Mesothelial cell of epicardium (in vitro differentiated cells): Measurements from ENCODE around the gene AREL1. TPM values are rescaled to one million over a fixed set of nuclear protein-coding genes. Genes with fewer than 3 reads are reported as not detected.

ENCODE experiments used
- DNase-seq, 2 experiments: peaks; one replicate each; pipeline ENCODE4 v3.0.0; 2021; ENCODE audit warnings: low spot score in 2 of 2; ENCODE audit not compliant: unreplicated experiment in 2 of 2
- H3K27ac Mint-ChIP-seq: 2 replicates; pipeline ENCODE4 v1.8.0; 2021; ENCODE audit warnings: mixed read lengths
- H3K27me3 Mint-ChIP-seq: 2 replicates; pipeline ENCODE4 v1.8.0; 2021; ENCODE audit warnings: low read depth, mixed read lengths
- H3K36me3 Mint-ChIP-seq: 2 replicates; pipeline ENCODE4 v1.8.0; 2021; ENCODE audit warnings: mixed read lengths
- H3K4me1 Mint-ChIP-seq: 2 replicates; pipeline ENCODE4 v1.8.0; 2021; ENCODE audit warnings: mixed read lengths
- H3K4me3 Mint-ChIP-seq: 2 replicates; pipeline ENCODE4 v1.8.0; 2021; ENCODE audit warnings: mild to moderate bottlenecking, moderate library complexity, mixed read lengths
- H3K9me3 Mint-ChIP-seq: 2 replicates; pipeline ENCODE4 v1.8.0; 2021; ENCODE audit warnings: mixed read lengths
- total RNA-seq: library from RNA; stranded (reverse); gene quantifications from 3 replicates; pipeline ENCODE4 v1.2.1, GENCODE V29; 2021
- TF ChIP-seq, protein P1 (sequence below): fragments of 200-600 bp; sonication (generic); IDR thresholded peaks from one replicate; pipeline ENCODE4 v1.5.0; 2021; ENCODE audit warnings: antibody characterized with exemption; ENCODE audit not compliant: unreplicated experiment

The AREL1 gene
- total RNA-seq, 1 donor from 2014 or later: 55.5 TPM

DNA sequence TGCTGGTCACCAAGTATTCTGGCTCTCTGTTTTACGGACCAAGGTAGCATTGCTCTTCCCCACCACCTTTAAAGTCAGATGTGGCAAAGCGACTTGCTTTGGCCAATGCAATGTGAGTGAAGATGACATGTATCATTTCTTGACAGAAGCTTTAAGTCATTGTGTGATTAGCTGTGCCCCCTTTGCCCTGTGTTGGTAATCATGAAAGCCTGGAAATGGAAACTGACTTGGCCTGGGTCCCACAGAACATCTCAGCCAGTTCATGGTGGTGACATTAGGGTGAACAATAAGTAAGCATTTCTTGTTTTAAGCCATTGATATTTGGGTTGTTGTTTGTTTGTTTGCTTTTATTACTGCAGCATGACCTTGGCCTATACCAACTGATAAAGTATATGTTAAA lies 34.4 kb upstream of the AREL1 start:
- Mint-ChIP-seq H3K9me3 (peaks cover 6% of the 10 kb centered on the region), H3K27me3 (peaks cover 5% of the 10 kb centered on the region), H3K27ac (no peak overlapping the region), H3K4me3 (no peak overlapping the region), H3K4me1 (no peaks in the 10 kb centered on the region), H3K36me3 (peaks cover 2% of the 10 kb centered on the region)
- TF ChIP-seq, protein P1, sequence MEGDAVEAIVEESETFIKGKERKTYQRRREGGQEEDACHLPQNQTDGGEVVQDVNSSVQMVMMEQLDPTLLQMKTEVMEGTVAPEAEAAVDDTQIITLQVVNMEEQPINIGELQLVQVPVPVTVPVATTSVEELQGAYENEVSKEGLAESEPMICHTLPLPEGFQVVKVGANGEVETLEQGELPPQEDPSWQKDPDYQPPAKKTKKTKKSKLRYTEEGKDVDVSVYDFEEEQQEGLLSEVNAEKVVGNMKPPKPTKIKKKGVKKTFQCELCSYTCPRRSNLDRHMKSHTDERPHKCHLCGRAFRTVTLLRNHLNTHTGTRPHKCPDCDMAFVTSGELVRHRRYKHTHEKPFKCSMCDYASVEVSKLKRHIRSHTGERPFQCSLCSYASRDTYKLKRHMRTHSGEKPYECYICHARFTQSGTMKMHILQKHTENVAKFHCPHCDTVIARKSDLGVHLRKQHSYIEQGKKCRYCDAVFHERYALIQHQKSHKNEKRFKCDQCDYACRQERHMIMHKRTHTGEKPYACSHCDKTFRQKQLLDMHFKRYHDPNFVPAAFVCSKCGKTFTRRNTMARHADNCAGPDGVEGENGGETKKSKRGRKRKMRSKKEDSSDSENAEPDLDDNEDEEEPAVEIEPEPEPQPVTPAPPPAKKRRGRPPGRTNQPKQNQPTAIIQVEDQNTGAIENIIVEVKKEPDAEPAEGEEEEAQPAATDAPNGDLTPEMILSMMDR: no peak
- DNase-seq: no peak

DNA sequence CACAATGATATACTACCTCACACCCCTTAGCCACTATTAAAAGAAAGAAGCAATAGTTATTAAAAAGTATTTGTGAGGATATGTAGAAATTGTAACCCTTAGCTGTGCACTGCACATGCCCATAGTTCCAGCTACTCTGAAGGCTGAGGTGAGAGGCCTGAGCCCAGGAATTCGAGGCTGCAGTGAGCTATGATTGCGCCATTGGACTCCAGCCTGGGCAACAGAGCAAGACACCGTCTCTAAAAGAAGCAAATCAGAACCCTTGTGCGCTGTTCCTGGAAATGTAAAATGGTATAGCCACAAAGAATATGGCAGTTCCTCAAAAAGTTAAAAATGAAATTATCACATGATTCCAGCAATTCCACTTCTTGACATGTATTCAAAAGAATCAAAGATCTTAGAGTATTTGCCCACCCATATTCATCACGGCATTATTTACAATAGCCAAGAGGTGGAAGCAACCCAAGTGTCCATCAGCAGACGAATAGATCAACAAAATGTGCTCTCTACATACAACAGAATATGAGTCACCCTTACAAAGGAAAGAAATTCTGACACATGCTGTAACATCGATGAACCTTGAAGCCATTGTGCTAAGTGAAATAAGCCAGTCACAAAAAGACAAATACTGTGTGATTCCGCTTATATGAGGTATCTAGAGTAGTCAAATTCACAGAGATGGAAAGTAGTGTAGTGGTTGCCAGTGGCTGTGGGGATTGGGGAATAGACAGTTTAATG lies 26.6 kb upstream of the AREL1 start:
- H3K4me1 Mint-ChIP-seq: no peaks in the 10 kb centered on the region
- H3K9me3 Mint-ChIP-seq: no peaks in the 10 kb centered on the region
- no peak for DNase-seq
- TF ChIP-seq, protein P1: no peak
- no peak overlapping the region for H3K27ac Mint-ChIP-seq
- H3K36me3 Mint-ChIP-seq: peaks cover 18% of the 10 kb centered on the region
- H3K4me3 Mint-ChIP-seq: no peak overlapping the region
- H3K27me3 Mint-ChIP-seq: no peaks in the 10 kb centered on the region

DNA sequence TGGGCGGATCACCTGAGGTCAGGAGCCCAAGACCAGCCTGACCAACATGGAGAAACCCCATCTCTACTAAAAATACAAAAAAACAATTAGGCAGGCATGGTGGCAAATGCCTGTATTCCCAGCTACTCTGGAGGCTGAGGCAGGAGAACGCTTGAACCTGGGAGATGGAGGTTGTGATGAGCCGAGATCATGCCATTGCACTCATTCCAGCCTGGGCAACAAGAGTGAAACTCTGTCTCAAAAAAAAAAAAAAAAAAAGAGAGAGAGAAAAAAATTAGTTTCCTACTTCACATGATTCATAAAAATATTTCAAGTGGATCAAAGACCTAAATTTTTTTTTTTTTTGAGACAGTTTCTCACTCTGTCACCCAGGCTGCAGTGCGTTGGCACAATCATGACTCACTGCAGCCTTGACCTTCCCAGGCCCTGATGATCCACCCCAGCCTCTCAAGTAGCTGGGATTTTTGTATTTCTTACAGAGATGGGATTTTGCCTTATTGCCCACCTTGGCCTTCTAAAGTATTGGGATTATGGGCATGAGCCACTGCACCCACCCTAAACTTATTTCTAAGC lies 25.0 kb upstream of the AREL1 start:
- no peaks in the 10 kb centered on the region for H3K9me3 Mint-ChIP-seq
- TF ChIP-seq, protein P1: no peak
- H3K4me3 Mint-ChIP-seq: no peak overlapping the region
- no peaks in the 10 kb centered on the region for H3K4me1 Mint-ChIP-seq
- no peaks in the 10 kb centered on the region for H3K27me3 Mint-ChIP-seq
- DNase-seq: no peak
- no peak overlapping the region for H3K27ac Mint-ChIP-seq
- peaks cover 18% of the 10 kb centered on the region for H3K36me3 Mint-ChIP-seq

DNA sequence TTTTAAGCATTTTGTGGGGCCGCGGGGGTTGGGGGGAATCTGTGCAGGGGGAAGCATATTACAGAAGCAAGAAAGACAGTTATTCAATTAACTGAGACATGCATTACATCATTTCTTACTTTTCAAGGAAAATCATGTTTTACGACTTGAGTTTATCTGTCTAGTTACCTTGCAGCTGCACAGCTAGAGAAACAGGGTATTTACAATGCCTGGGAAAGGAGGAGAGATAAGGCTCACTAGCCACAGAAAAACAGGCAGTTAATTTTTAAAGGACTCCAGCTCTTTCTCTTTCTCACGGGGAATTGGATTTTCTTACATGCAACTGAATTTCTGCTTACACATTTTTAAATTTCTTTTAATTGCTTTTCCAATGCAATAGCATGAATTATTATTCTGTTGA lies 22.2 kb upstream of the AREL1 start:
- Mint-ChIP-seq H3K4me1 (no peaks in the 10 kb centered on the region), H3K4me3 (no peak overlapping the region), H3K27me3 (no peaks in the 10 kb centered on the region), H3K27ac (no peak overlapping the region), H3K9me3 (no peaks in the 10 kb centered on the region), H3K36me3 (peaks cover 18% of the 10 kb centered on the region)
- TF ChIP-seq, protein P1: no peak
- no peak for DNase-seq

DNA sequence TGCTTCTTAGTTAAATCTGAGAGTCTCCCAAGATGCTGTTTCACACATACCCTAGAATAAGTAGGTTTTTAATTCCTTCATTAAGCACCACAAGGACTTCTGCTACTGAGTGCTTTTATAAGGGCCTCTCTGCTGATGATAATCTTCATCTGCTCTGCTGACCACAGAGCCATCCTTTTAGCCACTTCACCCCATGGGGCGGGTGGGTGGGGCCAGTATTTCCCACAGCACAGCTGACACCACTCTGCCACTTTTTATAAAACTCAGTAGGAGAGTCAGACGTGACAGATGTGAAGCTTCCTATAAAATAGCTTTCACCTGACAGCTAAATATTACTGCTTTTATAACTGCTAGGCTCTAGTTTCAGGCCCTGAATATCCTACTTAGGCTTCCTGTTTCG lies 20.3 kb upstream of the AREL1 start:
- Mint-ChIP-seq H3K9me3 (peaks cover 3% of the 10 kb centered on the region), H3K27ac (no peak overlapping the region), H3K4me3 (no peak overlapping the region), H3K36me3 (peaks cover 12% of the 10 kb centered on the region), H3K4me1 (no peaks in the 10 kb centered on the region), H3K27me3 (no peaks in the 10 kb centered on the region)
- TF ChIP-seq, protein P1: no peak
- DNase-seq: no peak
